ENCODE data around the gene PNPLA3.

DNA sequence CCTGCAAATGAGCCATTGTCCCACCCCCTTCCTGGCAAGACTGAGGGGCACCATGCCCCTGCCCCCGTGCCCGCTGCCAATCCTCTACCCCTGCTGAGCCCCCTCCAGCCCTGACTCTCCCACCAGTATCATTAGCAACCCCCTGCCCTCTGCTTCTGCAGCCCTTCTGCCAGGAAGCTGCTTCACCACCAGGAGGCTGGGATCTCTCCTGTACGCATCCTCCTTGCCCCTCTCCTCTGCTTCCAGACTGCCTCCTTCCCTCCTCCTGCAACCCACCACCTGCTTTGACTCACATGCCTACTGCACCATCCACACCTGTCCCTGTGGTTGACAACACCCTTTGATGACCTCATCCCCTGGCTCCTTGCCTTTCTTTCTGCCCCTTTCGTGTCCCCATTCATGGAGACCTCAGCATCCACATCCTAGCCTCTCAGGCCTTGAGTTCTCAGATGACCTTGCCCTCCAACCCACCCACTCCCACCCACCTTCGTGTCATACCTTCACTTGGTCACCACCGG is 13.4 kb upstream of the PNPLA3 start:
- TF ChIP-seq, protein P1, sequence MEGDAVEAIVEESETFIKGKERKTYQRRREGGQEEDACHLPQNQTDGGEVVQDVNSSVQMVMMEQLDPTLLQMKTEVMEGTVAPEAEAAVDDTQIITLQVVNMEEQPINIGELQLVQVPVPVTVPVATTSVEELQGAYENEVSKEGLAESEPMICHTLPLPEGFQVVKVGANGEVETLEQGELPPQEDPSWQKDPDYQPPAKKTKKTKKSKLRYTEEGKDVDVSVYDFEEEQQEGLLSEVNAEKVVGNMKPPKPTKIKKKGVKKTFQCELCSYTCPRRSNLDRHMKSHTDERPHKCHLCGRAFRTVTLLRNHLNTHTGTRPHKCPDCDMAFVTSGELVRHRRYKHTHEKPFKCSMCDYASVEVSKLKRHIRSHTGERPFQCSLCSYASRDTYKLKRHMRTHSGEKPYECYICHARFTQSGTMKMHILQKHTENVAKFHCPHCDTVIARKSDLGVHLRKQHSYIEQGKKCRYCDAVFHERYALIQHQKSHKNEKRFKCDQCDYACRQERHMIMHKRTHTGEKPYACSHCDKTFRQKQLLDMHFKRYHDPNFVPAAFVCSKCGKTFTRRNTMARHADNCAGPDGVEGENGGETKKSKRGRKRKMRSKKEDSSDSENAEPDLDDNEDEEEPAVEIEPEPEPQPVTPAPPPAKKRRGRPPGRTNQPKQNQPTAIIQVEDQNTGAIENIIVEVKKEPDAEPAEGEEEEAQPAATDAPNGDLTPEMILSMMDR (IDR thresholded peaks at IDR 0.05): no peak
- TF ChIP-seq ESRRA (CRISPR knock-in tag; IDR thresholded peaks at IDR 0.05; ENCODE audit: borderline replicate concordance): no peak
- TF ChIP-seq ATF1 (CRISPR knock-in tag; IDR thresholded peaks at IDR 0.05): no peak
- no peak for TF ChIP-seq SP1 (CRISPR knock-in tag; conservative IDR thresholded peaks at IDR 0.05)
- TF ChIP-seq, protein P2, sequence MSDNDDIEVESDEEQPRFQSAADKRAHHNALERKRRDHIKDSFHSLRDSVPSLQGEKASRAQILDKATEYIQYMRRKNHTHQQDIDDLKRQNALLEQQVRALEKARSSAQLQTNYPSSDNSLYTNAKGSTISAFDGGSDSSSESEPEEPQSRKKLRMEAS (CRISPR knock-in tag; IDR thresholded peaks at IDR 0.05): no peak
- TF ChIP-seq NR1H2 (CRISPR knock-in tag; IDR thresholded peaks at IDR 0.05): no peak
- TF ChIP-seq, protein P3, sequence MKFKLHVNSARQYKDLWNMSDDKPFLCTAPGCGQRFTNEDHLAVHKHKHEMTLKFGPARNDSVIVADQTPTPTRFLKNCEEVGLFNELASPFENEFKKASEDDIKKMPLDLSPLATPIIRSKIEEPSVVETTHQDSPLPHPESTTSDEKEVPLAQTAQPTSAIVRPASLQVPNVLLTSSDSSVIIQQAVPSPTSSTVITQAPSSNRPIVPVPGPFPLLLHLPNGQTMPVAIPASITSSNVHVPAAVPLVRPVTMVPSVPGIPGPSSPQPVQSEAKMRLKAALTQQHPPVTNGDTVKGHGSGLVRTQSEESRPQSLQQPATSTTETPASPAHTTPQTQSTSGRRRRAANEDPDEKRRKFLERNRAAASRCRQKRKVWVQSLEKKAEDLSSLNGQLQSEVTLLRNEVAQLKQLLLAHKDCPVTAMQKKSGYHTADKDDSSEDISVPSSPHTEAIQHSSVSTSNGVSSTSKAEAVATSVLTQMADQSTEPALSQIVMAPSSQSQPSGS (CRISPR knock-in tag; IDR thresholded peaks at IDR 0.05; ENCODE audit: borderline replicate concordance, low read depth): no peak
